ENCODE data around the gene SAFB. TPM values are rescaled to one million over a fixed set of nuclear protein-coding genes. Genes with fewer than 3 reads are reported as not detected.
A peak's percentile ranks its signal among the peaks of the same experiment; 100 is the strongest.
"Not testable (repeated sequence)": the region's sequence is repeated elsewhere in the genome, so short reads cannot be mapped to it uniquely, and the experiment has no call there.

Gene SAFB
- polyA plus RNA-seq, 3 donors = 34.3 to 49.7 (median 46.9) TPM

DNA sequence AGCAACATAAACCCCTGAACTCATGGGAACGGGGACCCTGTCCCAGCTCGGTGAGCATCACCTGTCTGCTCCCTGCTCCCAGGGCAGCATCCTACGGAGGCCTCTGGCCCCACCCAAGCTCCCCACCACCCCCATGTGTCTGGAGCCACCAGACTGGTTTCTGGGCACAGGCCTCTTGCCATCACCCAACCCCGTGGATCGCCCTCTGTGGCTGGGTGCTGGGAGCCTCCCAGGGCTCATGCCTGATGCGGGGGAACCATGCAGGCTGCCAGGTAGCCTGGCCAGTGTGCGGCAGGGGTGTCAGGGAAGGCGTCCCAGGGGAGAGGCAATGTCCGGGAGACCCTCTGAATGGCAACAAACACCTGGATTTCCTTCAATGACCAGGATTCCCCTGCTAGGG, 54.7 kb downstream of the SAFB start:
- no peak overlapping the region for H3K27ac ChIP-seq (ENCODE audit: low read depth, low read length)
- WGBS, 3 donors = 86 to 95% (median 92%) methylated on average over 9 of the region's 9 CpGs

DNA sequence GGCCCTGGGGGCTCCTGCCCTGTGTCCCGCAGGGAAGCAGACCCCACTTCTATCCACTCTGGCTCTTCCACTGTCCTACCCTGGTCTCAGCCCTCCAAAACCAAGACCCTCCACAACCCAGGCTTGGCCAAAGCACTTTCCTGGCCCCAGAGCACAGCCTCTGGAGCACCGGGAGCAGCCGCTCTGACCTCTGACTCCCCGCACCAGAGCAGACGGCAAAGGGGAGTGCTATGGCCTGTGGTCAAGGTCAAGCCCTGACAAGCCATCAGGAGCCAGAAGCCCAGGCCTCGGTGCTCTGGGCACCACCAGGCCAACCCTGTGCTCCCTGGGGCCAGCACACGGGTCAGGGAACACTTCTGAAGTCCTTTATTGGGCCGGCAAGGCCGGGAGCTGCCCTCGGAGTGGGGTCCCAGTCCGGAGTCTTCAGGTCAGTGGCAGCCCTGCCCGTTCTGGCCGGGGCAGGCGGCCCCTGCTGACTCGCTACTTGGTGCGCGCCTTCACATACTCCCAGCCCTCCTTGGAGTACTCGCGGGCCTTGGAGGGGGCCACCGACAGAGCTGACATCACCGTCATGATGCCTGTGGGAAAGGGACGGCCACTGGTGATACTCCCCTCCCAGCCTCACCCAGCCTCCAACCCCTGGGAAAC, 55.3 kb downstream of the SAFB start:
- WGBS, 3 donors = 86 to 92% (median 91%) methylated on average over 21 to 22 of the region's 22 CpGs
- no peak overlapping the region for H3K27ac ChIP-seq (ENCODE audit: low read depth, low read length)

DNA sequence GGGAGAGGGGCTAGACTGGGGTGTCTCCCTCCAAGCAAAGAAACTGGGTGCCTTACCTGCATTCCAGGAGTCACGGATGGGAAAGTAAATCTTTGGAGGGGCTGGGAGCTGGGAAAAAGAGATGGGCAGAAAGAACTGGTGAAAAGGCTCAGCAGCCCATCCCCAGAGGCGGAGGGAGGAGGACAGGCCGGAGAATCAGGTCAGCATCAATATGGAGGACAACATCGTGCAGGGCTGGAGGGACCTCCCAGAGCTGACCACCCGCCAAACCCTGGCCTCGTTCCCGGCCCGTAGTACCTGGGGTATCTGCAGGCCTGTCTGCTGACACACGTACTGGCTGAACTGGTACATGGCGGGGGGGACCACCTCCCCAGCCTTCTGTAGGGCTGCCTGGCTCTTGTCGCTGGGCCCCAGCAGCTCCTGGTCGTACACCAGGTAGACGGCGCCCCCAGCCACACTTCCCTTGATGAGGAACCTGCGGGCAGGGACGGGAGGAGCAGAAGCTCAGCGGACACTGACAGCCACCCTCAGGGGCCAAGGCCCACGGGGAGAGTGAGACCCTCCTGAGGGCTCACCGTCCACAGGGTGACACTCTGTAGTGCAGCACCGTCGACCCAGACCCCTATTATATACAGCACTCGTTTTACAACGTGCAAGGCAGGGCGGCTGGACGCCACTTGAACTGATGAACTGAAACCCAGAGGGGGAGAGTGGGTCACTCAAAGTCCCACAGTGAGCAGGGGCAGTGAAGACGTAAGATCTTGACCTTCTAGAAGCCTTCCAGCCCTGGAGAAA, 56.6 kb downstream of the SAFB start:
- 21 to 29% (median 22%) methylated on average over 21 to 26 of the region's 26 CpGs for WGBS, 3 donors

DNA sequence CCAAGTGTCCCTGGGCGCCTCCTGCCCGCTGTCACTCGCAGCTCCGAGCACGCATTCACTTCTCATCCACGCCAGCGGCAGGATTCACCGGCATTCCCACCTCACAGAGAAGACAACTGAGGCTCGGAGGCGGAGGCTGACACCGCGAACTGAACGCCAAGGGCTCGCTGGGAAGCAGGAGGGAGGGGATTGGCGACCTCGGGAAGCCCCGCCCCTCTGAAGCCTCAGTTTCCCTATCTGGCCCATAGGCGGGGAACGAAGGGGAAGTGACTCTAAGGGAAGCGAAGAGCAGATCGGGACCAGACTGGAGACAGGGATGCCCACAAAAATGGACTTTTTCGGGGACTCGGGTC, 57.2 kb downstream of the SAFB start:
- WGBS, 3 donors = 0 to 1% (median 0%) methylated on average over 23 of the region's 23 CpGs
- no peak overlapping the region for H3K27ac ChIP-seq (ENCODE audit: low read depth, low read length)

More for the DNA sequence above, 56.6 kb downstream of the SAFB start:
- H3K27ac ChIP-seq (ENCODE audit: low read depth, low read length) = no peak overlapping the region

DNA sequence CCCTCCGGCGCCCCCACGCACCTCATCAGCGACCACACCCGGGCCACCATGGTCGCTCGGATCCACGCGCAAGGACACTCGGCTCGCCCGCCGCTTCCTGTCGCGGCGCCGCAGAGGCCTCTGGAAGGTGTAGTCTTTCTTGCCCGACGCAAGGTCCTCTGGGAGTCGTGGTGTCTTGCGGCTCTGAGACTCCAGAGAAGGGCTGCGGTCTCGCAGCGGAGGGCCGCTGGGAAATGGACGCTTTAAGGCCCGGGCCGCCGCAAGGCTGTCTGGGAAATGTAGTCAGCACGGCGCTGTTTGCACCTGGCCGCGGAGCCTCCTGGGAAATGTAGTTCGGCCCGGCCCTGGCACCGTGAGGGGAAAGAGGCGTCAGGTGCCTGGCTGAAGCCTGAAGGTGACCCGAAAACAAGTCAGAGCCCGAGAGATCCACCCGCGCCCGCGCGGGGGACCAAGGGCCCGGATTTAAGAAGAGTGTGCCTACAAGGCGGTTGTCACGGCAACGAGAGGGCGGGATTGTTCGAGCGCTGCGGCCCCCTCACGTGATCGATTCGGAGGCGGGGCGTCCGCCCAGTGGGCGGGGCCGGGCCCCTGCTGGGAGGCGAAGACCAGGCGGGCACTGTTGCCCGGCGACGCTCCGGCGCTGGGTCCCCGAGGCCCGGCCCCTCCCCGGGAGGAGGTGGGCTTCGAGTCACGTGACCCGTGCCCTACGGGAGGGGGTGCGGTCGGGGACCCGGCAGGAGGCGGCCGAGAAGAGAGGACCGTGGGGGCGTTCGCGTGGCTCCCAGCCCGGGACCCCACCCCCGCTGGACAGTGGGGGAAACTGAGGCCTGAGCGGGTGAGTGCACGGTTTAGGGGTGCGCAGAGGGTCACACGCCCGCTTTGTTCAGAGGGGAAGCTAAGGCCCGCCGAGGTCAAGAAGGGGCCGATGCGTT, 57.8 kb downstream of the SAFB start, which contains the start of the genes HSD11B1L and MICOS13:
HSD11B1L (plus strand) TSS at position 591 of the 932 bp plus-strand sequence. CDS start 3,806 bp downstream, outside the sequence.
MICOS13 (minus strand) TSS at position 80 of the 932 bp plus-strand sequence; CDS start at position 50, 30 bp downstream.
- peak within 1 kb of the TSS; percentile 85 for H3K27ac ChIP-seq (ENCODE audit: low read depth, low read length)
- WGBS, 3 donors = 0 to 1% (median 1%) methylated on average over 77 to 94 of the region's 94 CpGs

DNA sequence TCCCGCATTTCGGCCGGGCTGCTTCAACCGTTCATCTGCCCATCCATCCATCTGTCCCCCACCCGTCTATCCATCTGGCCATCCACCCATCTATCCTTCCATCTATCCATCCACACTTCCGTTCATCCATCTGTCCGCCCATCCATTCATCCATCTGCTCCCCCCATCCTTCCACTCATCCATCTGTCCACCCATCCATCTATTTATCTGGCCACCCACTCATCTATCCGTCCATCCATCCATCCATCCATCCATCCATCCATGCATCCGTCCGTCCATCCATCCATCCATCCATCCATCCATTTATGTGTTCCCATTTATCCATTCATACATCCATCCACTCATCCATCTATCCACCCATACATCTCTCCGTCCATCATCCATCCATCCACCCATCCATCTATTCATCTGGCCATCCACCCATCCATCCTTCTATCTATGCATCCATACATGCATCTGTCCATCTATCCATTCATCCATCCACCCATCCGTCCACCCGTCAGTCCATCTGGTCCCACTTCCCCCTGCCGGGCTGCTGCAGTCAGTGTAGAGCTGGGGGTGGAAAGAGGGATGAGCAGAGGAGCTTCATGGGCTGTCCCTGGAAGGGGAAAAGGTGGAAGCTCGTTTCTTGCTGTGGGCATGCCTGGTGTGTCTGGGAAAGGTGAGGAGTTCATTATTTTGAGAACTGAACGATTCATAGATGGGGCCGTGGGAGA, 58.7 kb downstream of the SAFB start:
- no peak overlapping the region for H3K27ac ChIP-seq (ENCODE audit: low read depth, low read length)
- WGBS, 3 donors = 59 to 67% (median 66%) methylated on average over 17 of the region's 17 CpGs

DNA sequence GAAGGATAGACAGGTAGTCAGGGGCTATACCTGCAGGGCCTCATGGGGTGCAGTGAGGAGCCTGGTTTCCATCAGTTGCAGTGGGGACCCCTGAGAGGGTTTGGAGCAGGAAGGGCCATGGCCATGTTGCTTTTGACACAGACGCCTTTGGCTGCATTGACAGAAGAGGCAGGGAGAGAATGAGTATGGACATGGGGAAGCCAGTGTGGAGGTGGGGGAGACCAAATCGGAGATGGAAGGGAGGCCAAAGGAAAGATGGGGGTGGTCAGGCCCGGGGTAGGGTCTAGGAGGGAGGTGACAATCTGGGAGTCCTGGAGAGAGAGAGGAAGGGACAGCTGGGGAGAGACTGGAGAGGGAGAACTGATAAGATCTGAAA, 59.2 kb downstream of the SAFB start:
- H3K27ac ChIP-seq (ENCODE audit: low read depth, low read length) = no peak overlapping the region
- WGBS, 3 donors = 87 to 92% (median 89%) methylated on average over 3 of the region's 3 CpGs

DNA sequence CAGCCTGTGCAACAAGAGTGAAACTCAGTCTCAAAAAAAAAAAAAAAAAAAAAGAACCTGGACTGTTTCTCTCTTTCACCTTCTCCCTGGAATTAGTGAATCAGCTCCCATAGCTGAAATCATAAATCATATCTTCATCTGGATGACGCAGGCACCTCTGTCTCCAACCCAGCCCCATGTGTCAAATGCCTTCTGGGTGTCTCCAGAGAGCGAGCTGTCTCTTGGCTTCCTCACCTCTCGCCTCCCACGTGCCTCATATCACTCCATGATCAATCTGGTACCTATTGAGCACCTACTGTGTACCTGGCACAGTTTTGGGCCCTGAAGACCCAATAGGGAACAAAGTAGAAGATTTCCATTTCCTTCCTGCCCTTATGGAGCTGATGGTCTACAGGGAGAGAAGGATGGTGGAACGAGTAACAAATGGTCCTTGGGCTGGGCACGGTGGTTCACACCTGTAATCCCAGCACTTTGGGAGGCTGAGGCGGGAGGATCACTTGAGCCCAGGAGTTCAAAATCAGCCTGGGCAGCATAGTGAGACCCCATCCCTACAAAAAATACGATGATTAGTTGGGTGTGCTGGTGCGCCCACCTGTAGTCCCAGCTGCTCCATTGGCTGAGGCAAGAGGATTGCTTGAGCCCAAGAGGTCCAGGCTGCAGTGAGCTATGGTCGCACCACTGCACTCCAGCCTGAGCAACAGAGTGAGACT, 60.4 kb downstream of the SAFB start:
- H3K27ac ChIP-seq (ENCODE audit: low read depth, low read length) = no peak overlapping the region
- WGBS, 3 donors = 90 to 93% (median 91%) methylated on average over 10 of the region's 10 CpGs

DNA sequence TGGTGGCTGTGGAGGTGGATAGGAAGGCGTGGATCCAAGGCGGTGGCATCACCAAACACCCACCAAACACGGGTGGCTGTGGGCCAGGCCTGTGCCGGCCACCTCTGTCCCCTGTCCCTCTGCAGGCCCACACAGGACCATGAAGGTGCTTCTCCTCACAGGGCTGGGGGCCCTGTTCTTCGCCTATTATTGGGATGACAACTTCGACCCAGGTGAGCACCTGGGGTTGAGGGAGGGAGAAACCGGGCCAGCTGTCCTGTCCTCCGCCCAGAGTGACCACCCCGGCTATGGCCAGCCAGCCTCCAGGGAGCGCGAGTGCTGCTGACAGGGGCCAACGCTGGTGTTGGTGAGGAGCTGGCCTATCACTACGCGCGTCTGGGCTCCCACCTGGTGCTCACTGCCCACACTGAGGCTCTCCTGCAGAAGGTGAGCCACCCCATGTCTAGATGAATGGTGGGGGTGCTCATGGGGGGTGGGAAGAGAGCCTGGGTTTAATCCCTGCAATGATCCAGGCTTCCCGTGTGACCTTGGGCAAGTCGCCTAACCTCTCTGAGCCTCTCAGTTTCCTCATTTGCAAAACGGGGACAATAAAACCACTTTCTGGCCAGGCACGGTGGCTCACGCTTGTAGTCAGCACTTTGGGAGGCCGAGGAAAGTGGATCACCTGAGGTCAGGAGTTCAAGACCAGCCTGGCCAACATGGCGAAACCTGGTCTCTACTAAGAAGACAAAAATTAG, 62.0 kb downstream of the SAFB start:
- H3K27ac ChIP-seq (ENCODE audit: low read depth, low read length) = no peak overlapping the region
- WGBS, 3 donors = 85 to 91% (median 88%) methylated on average over 22 of the region's 22 CpGs

DNA sequence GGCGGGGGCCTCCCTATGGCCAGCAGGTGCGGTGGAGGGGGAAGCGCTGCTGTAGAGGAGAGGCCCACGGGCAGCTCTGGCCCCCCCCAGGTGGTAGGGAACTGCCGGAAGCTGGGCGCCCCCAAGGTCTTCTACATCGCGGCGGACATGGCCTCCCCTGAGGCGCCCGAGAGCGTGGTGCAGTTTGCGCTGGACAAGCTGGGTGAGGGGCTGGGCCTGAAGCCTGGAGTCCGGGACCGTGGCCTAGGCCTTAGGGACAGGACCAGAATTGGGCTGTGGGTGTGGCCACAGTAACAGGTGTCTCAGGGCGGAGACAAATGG, 63.4 kb downstream of the SAFB start:
- no peak overlapping the region for H3K27ac ChIP-seq (ENCODE audit: low read depth, low read length)
- WGBS, 3 donors = 17 to 33% (median 23%) methylated on average over 16 of the region's 16 CpGs

DNA sequence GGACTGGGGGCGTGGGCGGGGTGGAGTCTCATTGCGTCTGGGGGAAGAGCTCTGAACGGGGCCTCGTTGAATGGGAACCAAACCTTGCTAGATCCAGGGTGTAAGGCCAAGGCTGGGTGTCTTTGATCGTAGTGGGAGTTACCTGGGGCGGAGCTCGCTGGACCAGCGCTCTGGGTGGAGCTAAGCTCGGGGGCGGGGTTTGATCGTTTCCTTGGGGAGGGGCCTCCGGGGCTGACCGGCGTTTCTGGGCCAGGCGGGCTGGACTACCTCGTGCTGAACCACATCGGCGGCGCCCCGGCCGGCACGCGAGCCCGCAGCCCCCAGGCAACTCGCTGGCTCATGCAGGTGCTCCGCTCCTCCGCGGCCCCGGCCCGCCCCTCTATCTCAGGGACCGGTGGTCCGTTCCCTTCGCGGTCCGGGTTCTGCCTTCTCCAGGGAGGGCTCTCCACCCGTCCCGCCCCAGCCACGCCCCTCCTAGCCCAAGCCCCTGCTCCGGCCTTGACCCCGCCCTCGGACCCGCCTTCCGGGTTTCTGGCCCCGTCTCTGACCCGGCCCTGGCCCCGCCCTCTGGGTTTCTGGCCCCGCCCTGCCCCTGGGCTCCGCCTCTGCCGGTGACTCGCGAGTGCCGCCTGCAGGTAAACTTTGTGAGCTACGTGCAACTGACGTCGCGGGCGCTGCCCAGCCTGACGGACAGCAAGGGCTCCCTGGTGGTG, 63.9 kb downstream of the SAFB start:
- WGBS, 3 donors = 1 to 2% (median 1%) methylated on average over 39 to 59 of the region's 59 CpGs

DNA sequence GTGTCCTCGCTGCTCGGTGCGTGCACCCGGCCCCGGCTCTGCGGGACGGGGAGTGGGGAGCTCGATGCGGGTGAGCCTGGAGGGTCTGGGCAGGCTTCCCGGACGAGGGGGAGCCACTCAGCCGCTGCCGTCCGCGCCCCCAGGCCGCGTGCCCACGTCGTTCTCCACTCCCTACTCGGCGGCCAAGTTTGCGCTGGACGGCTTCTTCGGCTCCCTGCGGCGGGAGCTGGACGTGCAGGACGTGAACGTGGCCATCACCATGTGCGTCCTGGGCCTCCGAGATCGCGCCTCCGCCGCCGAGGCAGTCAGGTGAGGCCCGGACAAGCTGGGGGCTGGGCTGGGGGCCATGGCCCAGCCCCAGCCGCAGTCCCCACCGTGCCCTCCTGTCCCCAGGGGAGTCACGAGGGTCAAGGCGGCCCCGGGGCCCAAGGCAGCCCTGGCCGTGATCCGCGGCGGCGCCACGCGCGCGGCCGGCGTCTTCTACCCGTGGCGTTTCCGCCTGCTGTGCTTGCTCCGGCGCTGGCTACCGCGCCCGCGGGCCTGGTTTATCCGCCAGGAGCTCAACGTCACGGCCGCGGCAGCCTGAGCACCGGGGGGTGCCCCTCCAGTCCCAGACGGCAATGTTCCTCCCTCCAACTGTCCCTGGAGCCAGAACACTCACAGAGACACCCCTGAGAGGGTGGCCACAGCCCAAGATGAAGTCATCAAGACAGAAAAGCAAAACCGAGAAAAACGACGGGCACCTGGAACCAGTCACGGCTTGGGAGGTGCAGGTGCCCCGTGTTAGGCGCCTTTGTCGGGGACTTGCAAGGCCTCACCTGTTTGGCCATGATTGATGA, 64.7 kb downstream of the SAFB start:
- 49 to 54% (median 52%) methylated on average over 66 to 76 of the region's 76 CpGs for WGBS, 3 donors
- no peak overlapping the region for H3K27ac ChIP-seq (ENCODE audit: low read depth, low read length)

More for the DNA sequence above, 63.9 kb downstream of the SAFB start:
- H3K27ac ChIP-seq (ENCODE audit: low read depth, low read length) = no peak overlapping the region

DNA sequence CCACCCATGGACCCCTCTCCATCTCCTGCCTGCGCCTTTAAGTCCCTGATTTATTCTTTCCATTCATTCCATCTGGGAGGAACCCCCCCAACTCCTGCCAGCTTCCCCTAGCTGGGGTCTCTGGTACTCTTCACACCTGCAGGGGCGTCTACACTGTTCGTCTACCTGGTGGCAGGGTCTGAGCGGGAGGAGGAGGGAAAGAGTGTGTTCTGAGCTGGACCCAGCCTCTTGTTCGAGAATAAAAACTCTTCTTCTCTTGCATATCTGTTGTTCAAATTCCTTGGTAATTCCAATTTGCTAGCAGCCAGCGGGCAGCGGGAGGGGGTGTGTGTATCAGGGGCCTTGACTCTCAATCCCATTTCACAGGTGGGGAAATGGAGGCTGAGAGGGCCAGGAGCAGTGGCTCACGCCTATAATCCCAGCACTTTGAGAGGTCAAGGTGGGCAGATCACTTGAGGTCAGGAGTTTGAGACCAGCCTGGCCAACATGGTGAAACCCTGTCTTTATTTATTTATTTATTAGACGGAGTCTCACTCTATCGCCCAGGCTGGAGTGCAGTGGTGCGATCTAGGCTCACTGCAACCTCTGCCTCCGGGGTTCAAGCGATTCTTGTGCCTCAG, 65.5 kb downstream of the SAFB start:
- H3K27ac ChIP-seq (ENCODE audit: low read depth, low read length) = not testable (repeated sequence)
- 91 to 96% (median 94%) methylated on average over 13 of the region's 13 CpGs for WGBS, 3 donors

DNA sequence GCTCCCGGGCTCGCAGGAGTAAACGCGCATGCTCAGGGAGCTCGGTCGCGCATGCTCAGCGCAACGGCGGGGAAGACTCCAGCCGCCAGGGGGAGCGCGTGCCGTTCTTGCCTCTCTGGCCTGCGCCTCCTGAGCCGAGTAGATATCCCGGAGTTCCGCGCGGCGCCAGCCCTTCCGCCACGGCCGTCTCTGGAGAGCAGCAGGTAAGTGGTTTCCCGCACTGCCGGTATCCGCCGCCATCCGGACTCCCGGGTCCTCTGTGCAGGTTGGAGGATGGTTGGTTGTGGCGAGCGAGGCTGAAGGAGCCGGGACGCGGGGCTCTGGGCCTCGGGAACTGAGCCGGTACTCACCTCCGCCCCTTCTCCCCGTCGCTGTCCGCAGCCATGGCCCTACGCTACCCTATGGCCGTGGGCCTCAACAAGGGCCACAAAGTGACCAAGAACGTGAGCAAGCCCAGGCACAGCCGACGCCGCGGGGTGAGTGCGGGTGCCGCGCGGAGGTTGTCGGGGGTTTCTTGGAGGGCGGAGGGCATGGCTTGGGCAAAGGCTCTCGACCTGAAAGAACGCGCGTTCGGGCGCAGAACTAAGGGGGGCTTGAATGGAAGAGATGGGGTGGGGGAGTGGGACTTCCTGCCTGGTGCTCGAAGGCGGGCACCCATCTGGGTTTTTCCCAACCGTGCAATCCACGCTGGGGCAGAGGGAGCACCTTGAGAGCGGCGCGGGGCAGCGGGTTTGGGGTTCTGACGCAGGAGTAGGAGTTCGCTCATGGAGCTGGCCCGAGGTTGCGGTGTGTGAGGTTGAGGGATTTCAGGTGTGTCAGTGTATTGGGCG, 67.5 kb downstream of the SAFB start, which contains the start of gene RPL36:
RPL36 (plus strand) TSS at position 171 of the 830 bp plus-strand sequence; CDS start at position 384, 213 bp downstream.
- peak within 1 kb of the TSS; percentile 72 for H3K27ac ChIP-seq (ENCODE audit: low read depth, low read length)
- WGBS, 3 donors = 1% methylated on average over 69 to 73 of the region's 73 CpGs
